Measurements from ENCODE around the gene KMT5C.

DNA sequence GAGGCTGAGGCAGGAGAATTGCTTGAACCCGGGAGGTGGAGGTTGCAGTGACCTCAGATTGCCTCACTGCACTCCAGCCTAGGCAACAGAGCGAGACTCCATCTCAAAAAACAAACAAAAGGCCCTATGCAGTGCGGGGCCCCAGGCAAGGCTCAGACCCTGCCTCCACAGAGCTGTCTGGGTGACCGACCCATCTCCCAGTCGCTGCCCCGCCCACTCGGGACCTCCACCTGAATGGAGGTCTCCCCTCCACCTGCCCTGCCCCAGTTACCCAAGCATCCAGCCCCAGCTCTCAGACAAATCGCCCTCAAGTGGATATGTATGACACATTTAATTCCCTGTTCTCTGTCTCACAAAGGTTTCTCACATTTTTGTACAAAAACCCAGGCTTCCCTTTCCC is 25.6 kb downstream of the KMT5C start:
- TF ChIP-seq, protein P1, sequence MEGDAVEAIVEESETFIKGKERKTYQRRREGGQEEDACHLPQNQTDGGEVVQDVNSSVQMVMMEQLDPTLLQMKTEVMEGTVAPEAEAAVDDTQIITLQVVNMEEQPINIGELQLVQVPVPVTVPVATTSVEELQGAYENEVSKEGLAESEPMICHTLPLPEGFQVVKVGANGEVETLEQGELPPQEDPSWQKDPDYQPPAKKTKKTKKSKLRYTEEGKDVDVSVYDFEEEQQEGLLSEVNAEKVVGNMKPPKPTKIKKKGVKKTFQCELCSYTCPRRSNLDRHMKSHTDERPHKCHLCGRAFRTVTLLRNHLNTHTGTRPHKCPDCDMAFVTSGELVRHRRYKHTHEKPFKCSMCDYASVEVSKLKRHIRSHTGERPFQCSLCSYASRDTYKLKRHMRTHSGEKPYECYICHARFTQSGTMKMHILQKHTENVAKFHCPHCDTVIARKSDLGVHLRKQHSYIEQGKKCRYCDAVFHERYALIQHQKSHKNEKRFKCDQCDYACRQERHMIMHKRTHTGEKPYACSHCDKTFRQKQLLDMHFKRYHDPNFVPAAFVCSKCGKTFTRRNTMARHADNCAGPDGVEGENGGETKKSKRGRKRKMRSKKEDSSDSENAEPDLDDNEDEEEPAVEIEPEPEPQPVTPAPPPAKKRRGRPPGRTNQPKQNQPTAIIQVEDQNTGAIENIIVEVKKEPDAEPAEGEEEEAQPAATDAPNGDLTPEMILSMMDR (IDR thresholded peaks at IDR 0.05) = no peak
- TF ChIP-seq POLR2A (IDR thresholded peaks at IDR 0.05) (no peak), EP300 (IDR thresholded peaks at IDR 0.05) (no peak)

Data from suprapubic skin (tissue), 3 donors.